HG03469 (cell line): ENCODE data around the gene MRPL55.

Experiments used
- ATAC-seq: cut with Tn5 transposase; IDR thresholded peaks from one replicate; pipeline ENCODE4 v1.9.1; 2021; ENCODE audit warnings: mild to moderate bottlenecking, moderate library complexity, moderate number of reproducible peaks; ENCODE audit not compliant: unreplicated experiment

The MRPL55 gene

GRCh38 chr1:228148196-228148861, 39.2 kb upstream of the MRPL55 start:
- no peak for ATAC-seq

- ATAC-seq: no peak
These were observed 38.7 kb upstream of the MRPL55 start for GRCh38 chr1:228147768-228148167.

GRCh38 chr1:228147151-228147693, 38.1 kb upstream of the MRPL55 start:
- ATAC-seq: no peak

GRCh38 chr1:228146417-228147150, 37.5 kb upstream of the MRPL55 start:
- ATAC-seq: no peak

- no peak for ATAC-seq
These were observed 36.6 kb upstream of the MRPL55 start for GRCh38 chr1:228145463-228146416.

- no peak for ATAC-seq
These were observed 35.9 kb upstream of the MRPL55 start for GRCh38 chr1:228144993-228145343.

GRCh38 chr1:228144193-228144992, 35.3 kb upstream of the MRPL55 start:
- ATAC-seq: no peak

- no peak for ATAC-seq
These were observed 34.5 kb upstream of the MRPL55 start for GRCh38 chr1:228143480-228144192.

GRCh38 chr1:228142701-228143136, 33.6 kb upstream of the MRPL55 start:
- no peak for ATAC-seq

- no peak for ATAC-seq
These were observed 33.1 kb upstream of the MRPL55 start for GRCh38 chr1:228142155-228142691.

GRCh38 chr1:228141226-228142044, 32.3 kb upstream of the MRPL55 start:
- ATAC-seq: no peak

GRCh38 chr1:228140724-228141225, 31.7 kb upstream of the MRPL55 start:
- ATAC-seq: no peak

- ATAC-seq: peak; percentile 85
These were observed 31.0 kb upstream of the MRPL55 start, which contains the start of gene GUK1 for GRCh38 chr1:228139931-228140723. Gene GUK1 (plus strand): TSS chr1:228140279. CDS start chr1:228140303, 24 bp downstream.

GRCh38 chr1:228139406-228139930, 30.4 kb upstream of the MRPL55 start:
- ATAC-seq: no peak

GRCh38 chr1:228136901-228137300, 27.8 kb upstream of the MRPL55 start:
- no peak for ATAC-seq

GRCh38 chr1:228134591-228134990, 25.5 kb upstream of the MRPL55 start:
- ATAC-seq: no peak

- ATAC-seq: no peak
These were observed 22.7 kb upstream of the MRPL55 start for GRCh38 chr1:228131766-228132165.
